A549 (cell line): Measurements from ENCODE around the gene SAPCD2. TPM values are rescaled to one million over a fixed set of nuclear protein-coding genes. Genes with fewer than 3 reads are reported as not detected.

Experiments
- ATAC-seq, 2 experiments: fragments of 200-7000 bp in 1 of 2; fragments of >200 bp in 1 of 2; cut with Nextera tagmentation in 1 of 2; cut with Tn5 transposase in 1 of 2; 3 replicates each; pipeline versions ENCODE4 v1.8.0 to v1.9.1; 2018 to 2020; ENCODE audit warnings: mild to moderate bottlenecking in 1 of 2, moderate library complexity in 1 of 2
- CTCF ChIA-PET: fragments of 300-600 bp; sonication (Branson Sonifier 250); formaldehyde crosslinking; extraction: SDS; loops from one replicate; lab custom pipeline; 2021; ENCODE audit warnings: antibody characterized with exemption, inconsistent platforms; lab: Yijun Ruan, JAX
- POLR2A ChIA-PET: fragments of 350-600 bp; formaldehyde crosslinking; extraction: SDS; loops from one replicate; lab custom pipeline; 2021; ENCODE audit warnings: antibody characterized with exemption, inconsistent platforms; lab: Yijun Ruan, JAX
- DNase-seq, 2 experiments: peaks; one replicate each; pipeline versions ENCODE4 v3.0.0 to v3.0.0-alpha.2; 2011 to 2016; ENCODE audit warnings: low read depth in 1 of 2, low spot score in 1 of 2
- FAIRE-seq: peaks from 2 replicates; lab custom pipeline; 2011; peaks lifted over from hg19 to GRCh38; lab: Jason Lieb, UNC
- H3K27ac ChIP-seq, 2 experiments: fragments of >200 bp; sonication (Bioruptor Twin); formaldehyde crosslinking; 3 replicates each; pipeline ENCODE4 v1.5.1; 2016 to 2017
- H3K4me1 ChIP-seq: fragments of >200 bp; sonication (Bioruptor Twin); formaldehyde crosslinking; 3 replicates; pipeline ENCODE4 v1.6.1; 2016
- H3K4me2 ChIP-seq: fragments of >200 bp; sonication (Bioruptor Twin); formaldehyde crosslinking; 3 replicates; pipeline ENCODE4 v1.6.1; 2016
- H3K4me3 ChIP-seq: fragments of >200 bp; sonication (Bioruptor Twin); formaldehyde crosslinking; 3 replicates; pipeline ENCODE4 v1.5.1; 2016
- H3K9me3 ChIP-seq: fragments of >200 bp; sonication (Bioruptor Twin); formaldehyde crosslinking; 3 replicates; pipeline ENCODE4 v1.6.1; 2016
- CBX8 ChIP-seq: fragments of 200-600 bp; sonication (generic); IDR thresholded peaks from 2 replicates; pipeline ENCODE4 v1.6.1; 2016
- CHD4 ChIP-seq: fragments of 200-600 bp; sonication (generic); IDR thresholded peaks from 2 replicates; pipeline ENCODE4 v1.6.1; 2016; ENCODE audit warnings: antibody characterized with exemption, mild to moderate bottlenecking, borderline replicate concordance
- EP300 ChIP-seq, 2 experiments: fragments of >200 bp; sonication (Bioruptor Twin); formaldehyde crosslinking; IDR thresholded peaks; 2 replicates in 1 of 2; 3 replicates in 1 of 2; pipeline ENCODE4 v1.6.1; 2016 to 2017
- ESRRA ChIP-seq: fragments of 150-350 bp; IDR thresholded peaks from 2 replicates; pipeline ENCODE4 v1.6.1; 2014; ENCODE audit warnings: mild to moderate bottlenecking, low read length, borderline replicate concordance
- FOXS1 ChIP-seq: fragments of 250-450 bp; sonication (Bioruptor Pico); IDR thresholded peaks from 2 replicates; pipeline ENCODE4 v1.5.0; 2020; ENCODE audit warnings: mild to moderate bottlenecking, moderate library complexity
- GATA3 ChIP-seq: IDR thresholded peaks from 2 replicates; pipeline ENCODE4 v1.6.1; 2012; ENCODE audit warnings: borderline replicate concordance
- HEYL ChIP-seq: fragments of 250-450 bp; sonication (Bioruptor Pico); IDR thresholded peaks from 2 replicates; pipeline ENCODE4 v1.8.0; 2021; ENCODE audit warnings: mild to moderate bottlenecking, moderate library complexity
- HOXA7 ChIP-seq: fragments of 250-450 bp; sonication (Bioruptor Pico); IDR thresholded peaks from 2 replicates; pipeline ENCODE4 v1.5.0; 2020; ENCODE audit warnings: mild to moderate bottlenecking, moderate library complexity
- HOXB13 ChIP-seq: fragments of 250-450 bp; sonication (Bioruptor Pico); IDR thresholded peaks from 2 replicates; pipeline ENCODE4 v1.5.0; 2020; ENCODE audit warnings: low read depth, mild to moderate bottlenecking, moderate library complexity
- JUNB ChIP-seq: fragments of >200 bp; sonication (Bioruptor Twin); formaldehyde crosslinking; IDR thresholded peaks from 2 replicates; pipeline ENCODE4 v1.6.1; 2016
- KDM5A ChIP-seq: fragments of 200-600 bp; sonication (generic); IDR thresholded peaks from 2 replicates; pipeline ENCODE4 v1.6.1; 2016; ENCODE audit warnings: antibody characterized with exemption, mild to moderate bottlenecking
- MAFK ChIP-seq: fragments of 450-650 bp; IDR thresholded peaks from 2 replicates; pipeline ENCODE4 v1.6.1; 2014; ENCODE audit not compliant: partially characterized antibody
- MAZ ChIP-seq: fragments of 150-350 bp; IDR thresholded peaks from 2 replicates; pipeline ENCODE4 v1.6.1; 2014; ENCODE audit warnings: antibody characterized with exemption, low read depth, low read length, borderline replicate concordance
- NFE2L2 ChIP-seq: fragments of 150-350 bp; conservative IDR thresholded peaks from 2 replicates; pipeline ENCODE4 v1.6.1; 2014; ENCODE audit warnings: low read length
- POLR2A ChIP-seq: IDR thresholded peaks from 2 replicates; pipeline ENCODE4 v1.6.1; 2012; ENCODE audit warnings: mild to moderate bottlenecking, low read length
- POLR2AphosphoS2 ChIP-seq: conservative IDR thresholded peaks from 2 replicates; pipeline ENCODE4 v1.6.1; 2012; ENCODE audit warnings: low read length, improper control_type of control experiment, inconsistent platforms
- RAD21 ChIP-seq, 2 experiments: fragments of >200 bp in 1 of 2; sonication (Bioruptor Twin) in 1 of 2; formaldehyde crosslinking in 1 of 2; IDR thresholded peaks in 1 of 2; conservative IDR thresholded peaks in 1 of 2; 2 replicates in 1 of 2; 3 replicates in 1 of 2; pipeline ENCODE4 v1.6.1; 2012 to 2018; ENCODE audit warnings: inconsistent platforms in 1 of 2
- RFX5 ChIP-seq: fragments of 450-650 bp; IDR thresholded peaks from 2 replicates; pipeline ENCODE4 v1.7.1; 2014; ENCODE audit warnings: antibody characterized with exemption, mild to moderate bottlenecking, moderate library complexity
- TFCP2L1 ChIP-seq: fragments of 250-450 bp; sonication (Bioruptor Pico); IDR thresholded peaks from 2 replicates; pipeline ENCODE4 v1.5.0; 2021; ENCODE audit warnings: mild to moderate bottlenecking
- ZC3H11A ChIP-seq: fragments of 450-650 bp; IDR thresholded peaks from 2 replicates; pipeline ENCODE4 v1.6.1; 2014; ENCODE audit warnings: antibody characterized with exemption, mild to moderate bottlenecking
- ZSCAN20 ChIP-seq: fragments of 250-450 bp; sonication (Bioruptor Pico); IDR thresholded peaks from 2 replicates; pipeline ENCODE4 v1.8.0; 2022; ENCODE audit warnings: mild to moderate bottlenecking, moderate library complexity
- WGBS: methylation state at CpG from one replicate; pipeline ENCODE4 v1.1.6; 2017; ENCODE audit errors: missing lambda C conversion rate; 5-methylcytosine and 5-hydroxymethylcytosine counted together
- polyA plus RNA-seq, 4 experiments: library from polyadenylated mRNA; depleted of rRNA in 3 of 4; stranded (reverse); fragments of >200 nt; fragmentation: RNase III in 1 of 4; extraction: RNeasy Plus Mini Kit Qiagen cat#74134 plus additional on column Dnase treatment in 1 of 4; gene quantifications; 2 replicates in 3 of 4; 3 replicates in 1 of 4; pipeline ENCODE4 v1.2.3, GENCODE V29; 2011 to 2017
- TF ChIP-seq, protein P1 (sequence below): fragments of >200 bp; sonication (Bioruptor Twin); formaldehyde crosslinking; IDR thresholded peaks from 3 replicates; pipeline ENCODE4 v1.6.1; 2016
- TF ChIP-seq, protein P2 (sequence below): fragments of 150-350 bp; IDR thresholded peaks from 2 replicates; pipeline ENCODE4 v1.6.1; 2014; ENCODE audit warnings: low read depth, mild to moderate bottlenecking, low read length
- TF ChIP-seq, protein P3 (sequence below): IDR thresholded peaks from 2 replicates; pipeline ENCODE4 v1.6.1; 2012; ENCODE audit warnings: low read depth, borderline replicate concordance
- TF ChIP-seq, protein P4 (sequence below): fragments of 450-650 bp; IDR thresholded peaks from 2 replicates; pipeline ENCODE4 v1.6.1; 2014; ENCODE audit warnings: antibody characterized with exemption

Gene SAPCD2
- polyA plus RNA-seq, 2 of the 4 experiments (the other 2 are of a cell fraction), result 6.9 to 14.6 TPM

DNA sequence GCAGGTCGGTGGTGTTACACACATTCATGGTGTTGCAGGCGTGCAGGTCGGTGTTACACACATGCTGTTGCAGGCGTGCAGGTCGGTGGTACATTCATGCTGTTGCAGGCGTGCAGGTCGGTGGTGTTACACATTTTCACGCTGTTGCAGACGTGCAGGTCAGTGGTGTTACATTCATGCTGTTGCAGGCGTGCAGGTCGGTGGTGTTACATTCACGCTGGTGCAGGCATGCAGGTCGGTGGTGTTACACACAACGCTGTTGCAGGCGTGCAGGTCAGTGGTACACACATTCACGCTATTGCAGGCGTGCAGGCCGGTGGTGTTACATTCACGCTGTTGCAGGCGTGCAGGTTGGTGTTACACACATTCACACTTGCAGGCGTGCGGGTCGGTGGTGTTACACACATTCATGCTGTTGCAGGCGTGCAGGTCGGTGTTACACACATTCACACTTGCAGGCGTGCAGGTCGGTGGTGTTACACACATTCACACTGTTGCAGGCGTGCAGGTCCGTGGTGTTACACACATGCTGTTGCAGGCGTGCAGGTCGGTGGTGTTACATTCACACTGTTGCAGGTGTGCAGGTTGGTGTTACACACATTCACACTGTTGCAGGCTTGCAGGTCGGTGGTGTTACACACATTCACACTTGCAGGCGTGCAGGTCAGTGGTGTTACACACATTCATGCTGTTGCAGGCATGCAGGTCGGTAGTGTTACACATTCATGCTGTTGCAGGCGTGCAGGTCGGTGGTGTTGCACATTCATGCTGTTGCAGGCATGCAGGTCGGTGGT lies 33.0 kb upstream of the SAPCD2 start:
- Histone ChIP-seq H3K27ac (no peak overlapping the region), H3K4me3 (no peak overlapping the region), H3K9me3 (peaks cover 7% of the 10 kb centered on the region), H3K4me1 (no peaks in the 10 kb centered on the region)
- CTCF ChIA-PET, result interaction anchor here (0.6 to 2.5 kb wide), 2 partner anchors 36 to 187 kb away, joined by 4 to 11 read pairs; no protein-coding TSS in a partner anchor
- ATAC-seq (no peak), FAIRE-seq (no peak), DNase-seq (no peak)
- 91% methylated on average over 37 of the region's 37 CpGs for WGBS
- POLR2A ChIA-PET, result interaction anchor here (0.7 to 1.6 kb wide), 2 partner anchors 17 to 68 kb away, joined by 4 read pairs; partner anchors contain the start of gene MAN1B1
- TF ChIP-seq CHD4, result no peak
- no peak for TF ChIP-seq EP300 (IDR thresholded peaks at IDR 0.05)
- TF ChIP-seq, protein P1, sequence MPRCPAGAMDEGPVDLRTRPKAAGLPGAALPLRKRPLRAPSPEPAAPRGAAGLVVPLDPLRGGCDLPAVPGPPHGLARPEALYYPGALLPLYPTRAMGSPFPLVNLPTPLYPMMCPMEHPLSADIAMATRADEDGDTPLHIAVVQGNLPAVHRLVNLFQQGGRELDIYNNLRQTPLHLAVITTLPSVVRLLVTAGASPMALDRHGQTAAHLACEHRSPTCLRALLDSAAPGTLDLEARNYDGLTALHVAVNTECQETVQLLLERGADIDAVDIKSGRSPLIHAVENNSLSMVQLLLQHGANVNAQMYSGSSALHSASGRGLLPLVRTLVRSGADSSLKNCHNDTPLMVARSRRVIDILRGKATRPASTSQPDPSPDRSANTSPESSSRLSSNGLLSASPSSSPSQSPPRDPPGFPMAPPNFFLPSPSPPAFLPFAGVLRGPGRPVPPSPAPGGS, result no peak
- TF ChIP-seq HEYL (CRISPR knock-in tag), result no peak
- no peak for TF ChIP-seq RFX5
- no peak for TF ChIP-seq FOXS1
- TF ChIP-seq CBX8, result no peak
- TF ChIP-seq, all 56 proteins: peak for 0
- no peak overlapping the region for H3K4me2 ChIP-seq

DNA sequence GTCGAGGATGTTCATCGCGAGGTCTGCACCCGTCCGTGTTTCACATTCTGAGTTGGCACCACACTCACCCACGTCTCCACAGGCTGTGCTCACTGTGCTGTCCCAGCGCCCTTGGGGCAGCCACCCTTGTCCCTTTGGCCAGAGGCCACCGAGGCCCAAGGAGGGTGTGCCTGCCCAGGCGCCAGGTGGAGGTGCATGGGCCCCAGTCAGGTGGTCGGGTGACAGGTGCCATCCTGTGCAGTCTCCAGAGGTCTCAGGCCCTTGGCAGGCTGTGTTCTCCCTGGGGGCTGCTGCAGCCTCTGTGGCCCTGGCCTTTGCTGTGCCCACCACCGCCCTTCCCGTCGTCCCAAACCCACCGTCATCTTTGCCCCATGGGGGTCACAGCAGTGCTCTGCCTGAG lies 28.9 kb upstream of the SAPCD2 start:
- Histone ChIP-seq H3K27ac (no peak overlapping the region), H3K4me2 (no peak overlapping the region)
- ATAC-seq (no peak; a peak in 1 of 6 replicates), FAIRE-seq (no peak)
- CTCF ChIA-PET, result interaction anchor here (1.0 to 3.1 kb wide), 2 partner anchors 10 to 52 kb away, joined by 3 to 9 read pairs; no protein-coding TSS in a partner anchor
- TF ChIP-seq ESRRA (no peak), ZC3H11A (no peak), HOXB13 (no peak), RAD21 (conservative IDR thresholded peaks at IDR 0.05 in 1 of 2, IDR thresholded peaks at IDR 0.05 in 1 of 2) (no peak), KDM5A (no peak), GATA3 (no peak), POLR2AphosphoS2 (no peak), POLR2A (no peak), NFE2L2 (no peak), JUNB (no peak), MAFK (no peak), HOXA7 (no peak), MAZ (no peak), ZSCAN20 (CRISPR knock-in tag) (no peak), TFCP2L1 (CRISPR knock-in tag) (no peak), CHD4 (no peak)
- TF ChIP-seq, protein P2, sequence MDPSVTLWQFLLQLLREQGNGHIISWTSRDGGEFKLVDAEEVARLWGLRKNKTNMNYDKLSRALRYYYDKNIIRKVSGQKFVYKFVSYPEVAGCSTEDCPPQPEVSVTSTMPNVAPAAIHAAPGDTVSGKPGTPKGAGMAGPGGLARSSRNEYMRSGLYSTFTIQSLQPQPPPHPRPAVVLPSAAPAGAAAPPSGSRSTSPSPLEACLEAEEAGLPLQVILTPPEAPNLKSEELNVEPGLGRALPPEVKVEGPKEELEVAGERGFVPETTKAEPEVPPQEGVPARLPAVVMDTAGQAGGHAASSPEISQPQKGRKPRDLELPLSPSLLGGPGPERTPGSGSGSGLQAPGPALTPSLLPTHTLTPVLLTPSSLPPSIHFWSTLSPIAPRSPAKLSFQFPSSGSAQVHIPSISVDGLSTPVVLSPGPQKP, result no peak
- TF ChIP-seq, protein P3, sequence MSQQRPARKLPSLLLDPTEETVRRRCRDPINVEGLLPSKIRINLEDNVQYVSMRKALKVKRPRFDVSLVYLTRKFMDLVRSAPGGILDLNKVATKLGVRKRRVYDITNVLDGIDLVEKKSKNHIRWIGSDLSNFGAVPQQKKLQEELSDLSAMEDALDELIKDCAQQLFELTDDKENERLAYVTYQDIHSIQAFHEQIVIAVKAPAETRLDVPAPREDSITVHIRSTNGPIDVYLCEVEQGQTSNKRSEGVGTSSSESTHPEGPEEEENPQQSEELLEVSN, result no peak
- TF ChIP-seq, protein P4, sequence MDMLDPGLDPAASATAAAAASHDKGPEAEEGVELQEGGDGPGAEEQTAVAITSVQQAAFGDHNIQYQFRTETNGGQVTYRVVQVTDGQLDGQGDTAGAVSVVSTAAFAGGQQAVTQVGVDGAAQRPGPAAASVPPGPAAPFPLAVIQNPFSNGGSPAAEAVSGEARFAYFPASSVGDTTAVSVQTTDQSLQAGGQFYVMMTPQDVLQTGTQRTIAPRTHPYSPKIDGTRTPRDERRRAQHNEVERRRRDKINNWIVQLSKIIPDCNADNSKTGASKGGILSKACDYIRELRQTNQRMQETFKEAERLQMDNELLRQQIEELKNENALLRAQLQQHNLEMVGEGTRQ, result no peak
- TF ChIP-seq, all 56 proteins: peak for 0
- POLR2A ChIA-PET, result interaction anchor here (0.6 kb wide), 1 partner anchor 14 kb away, joined by 6 read pairs; no protein-coding TSS in a partner anchor
- no peaks in the 10 kb centered on the region for H3K4me1 ChIP-seq
- DNase-seq, result no peak
- H3K9me3 ChIP-seq, result peaks cover 7% of the 10 kb centered on the region
- 84% methylated on average over 14 of the region's 14 CpGs for WGBS
- H3K4me3 ChIP-seq, result no peak overlapping the region
